Fibroblast of lung (primary cell): ENCODE results near the gene CHD5. TPM values are rescaled to one million over a fixed set of nuclear protein-coding genes. Genes with fewer than 3 reads are reported as not detected.

Experiments
- DNase-seq, 2 donors: peaks; one replicate each; pipeline versions ENCODE4 v3.0.0 to v3.0.0-alpha.2; 2010; ENCODE audit warnings: low read depth in 2 of 2
- H2AFZ ChIP-seq: 2 replicates; pipeline ENCODE4 v1.5.1; 2012; ENCODE audit warnings: low read length, control low read depth, inconsistent platforms
- H3K27ac ChIP-seq: 2 replicates; pipeline ENCODE4 v1.5.1; 2011; ENCODE audit warnings: low read length, control low read depth; ENCODE audit not compliant: insufficient read depth
- H3K27me3 ChIP-seq: 2 replicates; pipeline ENCODE4 v1.5.1; 2011; ENCODE audit warnings: mild to moderate bottlenecking, low read length; ENCODE audit not compliant: control insufficient read depth, insufficient read depth
- H3K36me3 ChIP-seq: 2 replicates; pipeline ENCODE4 v1.5.1; 2011; ENCODE audit warnings: low read length; ENCODE audit not compliant: control insufficient read depth, insufficient read depth
- H3K4me1 ChIP-seq: 2 replicates; pipeline ENCODE4 v1.5.1; 2011; ENCODE audit warnings: low read length; ENCODE audit not compliant: control insufficient read depth, insufficient read depth; ENCODE audit errors: extremely low read depth
- H3K4me2 ChIP-seq: 2 replicates; pipeline ENCODE4 v1.5.1; 2011; ENCODE audit warnings: low read length, control low read depth; ENCODE audit not compliant: insufficient read depth; ENCODE audit errors: extremely low read depth
- H3K4me3 ChIP-seq, 4 experiments: fragments of 200-600 bp in 1 of 4; sonication (generic) in 1 of 4; replicated peaks in 1 of 4; 2 replicates each; pipeline ENCODE4 v1.5.1; 2011 to 2016; ENCODE audit warnings: low read length in 4 of 4, low read depth in 3 of 4, mild to moderate bottlenecking in 3 of 4, control low read depth in 2 of 4, inconsistent platforms in 1 of 4, mixed read lengths in 1 of 4; ENCODE audit not compliant: insufficient read depth in 1 of 4; ENCODE audit errors: control extremely low read depth in 1 of 4
- H3K79me2 ChIP-seq: 2 replicates; pipeline ENCODE4 v1.5.1; 2012; ENCODE audit warnings: mild to moderate bottlenecking, low read length, inconsistent platforms; ENCODE audit not compliant: control insufficient read depth, insufficient read depth
- H3K9ac ChIP-seq: 2 replicates; pipeline ENCODE4 v1.5.1; 2011; ENCODE audit warnings: mild to moderate bottlenecking, low read length, control low read depth; ENCODE audit not compliant: insufficient read depth
- H3K9me3 ChIP-seq: 2 replicates; pipeline ENCODE4 v1.5.1; 2012; ENCODE audit warnings: low read depth, low read length; ENCODE audit not compliant: control insufficient read depth, insufficient read depth
- H4K20me1 ChIP-seq: 2 replicates; pipeline ENCODE4 v1.5.1; 2011; ENCODE audit warnings: low read length; ENCODE audit not compliant: control insufficient read depth, insufficient read depth; ENCODE audit errors: extremely low read depth
- CTCF ChIP-seq, 2 donors: IDR thresholded peaks in 1 of 2; conservative IDR thresholded peaks in 1 of 2; 1 replicate in 1 of 2; 2 replicates in 1 of 2; pipeline ENCODE4 v1.5.1; 2011 to 2012; ENCODE audit warnings: low read length in 2 of 2, control low read depth in 1 of 2, inconsistent platforms in 1 of 2, low read depth in 1 of 2, mild to moderate bottlenecking in 1 of 2
- EZH2 ChIP-seq: IDR thresholded peaks from 2 replicates; pipeline ENCODE4 v1.5.1; 2012; ENCODE audit warnings: low read length, control low read depth, mild to moderate bottlenecking; ENCODE audit errors: missing control alignments
- polyA plus RNA-seq, 2 donors: library from polyadenylated mRNA; depleted of rRNA in 1 of 2; stranded (reverse) in 1 of 2; unstranded in 1 of 2; fragments of >200 nt; gene quantifications; 2 replicates each; pipeline ENCODE4 v1.2.1, GENCODE V29; 2011 to 2012; ENCODE audit warnings: missing spikeins in 1 of 2
- total RNA-seq: library from RNA; depleted of rRNA; stranded (reverse); fragments of >200 nt; gene quantifications from 2 replicates; pipeline ENCODE4 v1.2.1, GENCODE V29; 2014

Gene CHD5
- total and polyA plus RNA-seq, 2 donors (not counting 1 experiment from before 2014, with no cell fraction given): under 0.01 to 0.01 TPM

DNA sequence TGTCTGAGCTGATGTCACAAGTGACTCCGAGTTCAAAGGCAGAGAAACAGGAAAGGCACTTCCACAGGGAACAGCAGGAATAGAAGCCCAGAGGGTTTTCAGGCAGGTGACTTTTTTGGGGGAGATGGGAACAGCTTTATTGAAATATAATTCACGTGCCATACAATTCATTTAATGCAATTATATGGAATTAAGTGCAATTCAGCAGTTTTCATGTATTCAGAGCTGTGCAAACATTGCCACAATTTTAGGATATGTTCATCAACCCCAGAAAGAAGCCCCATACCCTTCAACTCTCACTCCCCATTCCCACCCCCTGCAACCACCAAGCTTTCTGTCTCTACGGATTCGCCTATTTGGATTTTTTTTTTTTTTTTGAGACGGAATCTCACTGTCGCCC, 117.5 kb downstream of the CHD5 start:
- H3K27me3 ChIP-seq: no peaks in the 10 kb centered on the region
- H3K27ac ChIP-seq: no peak overlapping the region
- H4K20me1 ChIP-seq: no peaks in the 10 kb centered on the region
- no peaks in the 10 kb centered on the region for H3K4me1 ChIP-seq
- no peaks in the 10 kb centered on the region for H3K36me3 ChIP-seq
- H3K4me2 ChIP-seq: no peak overlapping the region
- TF ChIP-seq EZH2: no peak
- TF ChIP-seq CTCF (conservative IDR thresholded peaks at IDR 0.05 in 1 of 2, IDR thresholded peaks at IDR 0.05 in 1 of 2; ENCODE audit: low read depth in 1 of 2, low read length in 2 of 2): no peak
- no peak for DNase-seq
- no peak overlapping the region for H2AFZ ChIP-seq
- no peak overlapping the region for H3K9ac ChIP-seq
- H3K79me2 ChIP-seq: no peaks in the 10 kb centered on the region
- H3K9me3 ChIP-seq: no peaks in the 10 kb centered on the region
- no peak overlapping the region for H3K4me3 ChIP-seq

DNA sequence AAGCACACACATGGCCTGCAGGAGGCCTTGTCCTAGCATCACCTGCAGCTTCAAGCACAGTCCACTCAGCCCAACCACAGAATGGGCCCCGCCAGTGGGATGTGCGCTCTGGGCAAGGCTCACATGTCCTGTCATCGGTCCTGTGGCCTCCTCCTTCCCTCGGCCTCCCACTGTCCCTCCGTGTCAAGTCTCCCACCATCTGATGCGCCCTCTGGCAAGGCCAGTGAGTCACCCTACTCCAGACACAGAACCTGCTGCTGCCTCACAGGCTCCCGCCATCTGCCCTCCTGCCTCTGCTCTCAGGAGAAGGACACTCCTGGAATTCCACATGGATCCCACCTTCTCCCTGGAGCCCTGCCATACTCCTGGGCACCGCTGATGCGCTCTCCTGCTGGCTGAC, 120.3 kb downstream of the CHD5 start:
- H3K9ac ChIP-seq: no peak overlapping the region
- no peak for DNase-seq
- no peak overlapping the region for H3K27ac ChIP-seq
- H3K4me1 ChIP-seq: no peaks in the 10 kb centered on the region
- H3K9me3 ChIP-seq: no peaks in the 10 kb centered on the region
- no peak overlapping the region for H2AFZ ChIP-seq
- H4K20me1 ChIP-seq: no peaks in the 10 kb centered on the region
- H3K4me3 ChIP-seq: no peak overlapping the region
- TF ChIP-seq EZH2 (no peak), CTCF (conservative IDR thresholded peaks at IDR 0.05 in 1 of 2, IDR thresholded peaks at IDR 0.05 in 1 of 2; ENCODE audit: low read depth in 1 of 2, low read length in 2 of 2) (no peak)
- H3K27me3 ChIP-seq: no peaks in the 10 kb centered on the region
- H3K36me3 ChIP-seq: no peaks in the 10 kb centered on the region
- H3K4me2 ChIP-seq: no peak overlapping the region
- H3K79me2 ChIP-seq: no peaks in the 10 kb centered on the region

DNA sequence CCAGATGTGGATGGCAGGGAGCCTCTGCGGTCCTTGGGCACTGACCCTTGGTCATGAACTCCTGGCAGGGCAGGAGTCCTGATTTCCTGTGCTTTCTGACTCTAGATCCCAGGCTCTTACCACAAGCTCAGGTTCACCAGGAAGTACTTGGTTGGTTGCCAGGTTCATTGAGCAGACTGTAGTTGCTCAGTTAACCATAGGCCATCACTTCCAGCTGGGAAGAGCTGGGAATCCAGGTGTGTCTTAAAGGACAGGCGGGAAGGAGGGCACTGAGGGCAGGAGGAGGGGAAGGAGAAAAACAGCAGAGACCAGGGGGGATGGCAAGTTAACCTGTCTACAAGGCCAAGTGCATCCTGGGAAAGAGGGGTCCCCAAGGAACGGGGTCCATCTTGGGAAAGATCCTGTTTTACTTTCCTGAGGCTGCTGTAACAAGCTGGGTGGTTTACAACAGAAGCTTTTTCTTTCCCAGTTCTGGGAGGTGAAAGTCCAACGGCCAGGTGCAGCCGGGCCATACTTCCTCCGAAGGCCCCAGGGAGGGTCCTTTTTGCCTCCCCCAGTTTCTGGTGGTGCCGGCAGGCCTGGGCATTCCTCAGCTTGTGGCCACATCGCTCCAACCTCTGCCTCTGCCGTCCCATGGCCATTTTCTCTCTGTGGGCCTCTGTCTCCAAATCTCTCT, 122.8 kb downstream of the CHD5 start:
- H3K4me3 ChIP-seq: no peak overlapping the region
- DNase-seq: no peak
- no peak overlapping the region for H3K27ac ChIP-seq
- no peaks in the 10 kb centered on the region for H3K79me2 ChIP-seq
- H3K9me3 ChIP-seq: no peaks in the 10 kb centered on the region
- no peak overlapping the region for H3K9ac ChIP-seq
- no peak for TF ChIP-seq CTCF (conservative IDR thresholded peaks at IDR 0.05 in 1 of 2, IDR thresholded peaks at IDR 0.05 in 1 of 2; ENCODE audit: low read depth in 1 of 2, low read length in 2 of 2)
- no peaks in the 10 kb centered on the region for H3K4me1 ChIP-seq
- no peak overlapping the region for H2AFZ ChIP-seq
- no peak overlapping the region for H3K4me2 ChIP-seq
- no peaks in the 10 kb centered on the region for H3K27me3 ChIP-seq
- no peaks in the 10 kb centered on the region for H3K36me3 ChIP-seq
- H4K20me1 ChIP-seq: no peaks in the 10 kb centered on the region
